HG03565 (cell line): ENCODE data around the gene TNIP1.

Experiments used
- ATAC-seq: cut with Tn5 transposase; IDR thresholded peaks from one replicate; pipeline ENCODE4 v1.9.1; 2021; ENCODE audit warnings: mild to moderate bottlenecking, moderate library complexity; ENCODE audit not compliant: unreplicated experiment

The TNIP1 gene

DNA sequence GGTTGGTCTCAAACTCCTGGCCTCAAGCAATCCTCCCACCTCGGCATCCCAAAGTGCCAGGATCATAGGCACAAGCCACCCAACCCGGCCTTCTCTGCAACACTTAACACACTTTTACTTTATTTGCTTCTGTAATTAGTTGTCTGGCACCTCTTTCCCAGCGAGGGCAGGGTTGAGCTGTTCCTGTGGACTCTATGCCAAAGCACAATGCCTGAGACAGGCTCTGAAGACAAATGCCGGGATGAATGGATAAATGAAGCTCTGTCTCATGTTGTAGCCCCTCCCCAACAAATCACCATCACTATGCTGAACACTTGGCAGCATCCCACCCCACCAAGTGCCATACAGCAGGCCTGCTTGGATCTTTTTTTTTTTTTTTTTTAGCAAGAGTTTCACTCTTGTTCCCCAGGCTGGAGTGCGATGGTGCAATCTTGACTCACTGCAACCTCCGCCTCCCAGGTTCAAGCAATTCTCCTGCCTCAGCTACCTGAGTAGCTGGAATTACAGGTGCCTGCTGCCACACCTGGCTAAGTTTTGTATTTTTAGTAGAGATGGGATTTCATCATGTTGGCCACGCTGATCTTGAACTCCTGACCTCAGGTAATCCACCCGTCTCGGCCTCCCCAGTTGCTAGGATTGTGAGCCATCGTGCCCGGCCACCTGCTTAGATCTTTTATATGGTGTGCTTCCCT is 39.1 kb downstream of the TNIP1 start:
- no peak for ATAC-seq

DNA sequence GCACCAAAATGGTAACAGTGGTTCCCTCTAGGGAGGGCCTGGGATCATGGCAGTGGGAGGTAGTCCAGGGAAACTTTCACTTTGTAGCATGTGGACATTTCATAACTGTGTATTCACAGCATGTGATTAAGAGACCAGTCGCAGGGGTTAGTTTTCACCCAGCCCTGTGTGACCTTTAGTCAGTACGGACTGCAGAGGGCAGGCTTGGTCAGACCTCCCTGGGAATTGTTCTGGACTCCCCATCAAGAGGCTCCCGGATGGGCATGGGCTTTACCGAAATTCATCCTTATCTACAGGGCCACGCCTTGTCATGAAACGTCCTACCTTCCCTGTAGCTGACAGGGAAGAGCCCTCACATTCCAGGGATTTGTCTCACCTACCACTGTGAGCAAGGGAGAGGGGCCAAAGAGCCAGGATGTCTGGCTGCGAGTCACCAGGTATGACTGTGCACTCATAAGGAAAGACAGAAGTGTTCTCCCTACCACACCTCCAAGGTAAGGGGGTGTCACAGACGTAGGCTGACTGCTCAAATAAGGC is 40.6 kb downstream of the TNIP1 start:
- no peak for ATAC-seq

DNA sequence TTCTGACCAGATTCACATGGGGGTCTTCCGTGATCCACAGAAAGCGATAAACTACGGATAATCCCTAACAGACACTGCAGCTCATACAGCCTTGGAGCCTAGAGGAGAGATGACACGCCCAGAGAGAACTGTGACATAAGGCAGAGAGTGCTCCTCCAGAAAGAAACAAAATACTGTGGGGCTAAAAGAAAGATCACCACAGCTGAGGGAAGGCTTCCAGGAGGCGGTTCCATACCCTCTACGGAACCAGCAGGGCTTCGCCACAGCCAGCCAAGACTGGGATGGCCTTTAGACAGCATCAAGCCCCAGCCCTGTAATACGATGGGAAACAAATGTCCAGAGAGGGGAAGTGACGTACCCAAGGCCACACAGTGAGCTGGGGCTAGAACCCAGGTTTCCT is 41.2 kb downstream of the TNIP1 start:
- no peak for ATAC-seq

DNA sequence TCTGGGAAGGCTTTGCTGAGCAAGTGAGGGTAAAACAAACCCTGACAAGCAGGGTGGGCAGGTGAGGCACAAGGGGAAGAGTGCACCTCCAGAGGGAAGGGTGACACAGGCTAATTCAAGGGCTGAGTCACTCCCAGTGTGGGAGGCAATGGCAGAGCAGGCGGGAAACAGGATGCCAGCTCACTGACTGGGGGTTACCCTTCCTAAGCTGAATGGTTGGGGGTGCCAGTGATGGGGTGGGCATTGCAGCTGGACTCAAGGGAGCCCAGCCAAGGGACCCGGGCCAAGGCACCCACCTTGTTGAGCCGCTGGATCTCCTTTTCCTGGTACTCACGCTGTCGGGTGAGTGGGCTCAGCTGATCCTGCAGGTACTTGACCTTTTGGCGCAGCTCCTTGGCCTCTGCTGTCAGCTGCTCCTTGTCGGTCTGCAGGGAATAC is 42.0 kb downstream of the TNIP1 start:
- no peak for ATAC-seq

DNA sequence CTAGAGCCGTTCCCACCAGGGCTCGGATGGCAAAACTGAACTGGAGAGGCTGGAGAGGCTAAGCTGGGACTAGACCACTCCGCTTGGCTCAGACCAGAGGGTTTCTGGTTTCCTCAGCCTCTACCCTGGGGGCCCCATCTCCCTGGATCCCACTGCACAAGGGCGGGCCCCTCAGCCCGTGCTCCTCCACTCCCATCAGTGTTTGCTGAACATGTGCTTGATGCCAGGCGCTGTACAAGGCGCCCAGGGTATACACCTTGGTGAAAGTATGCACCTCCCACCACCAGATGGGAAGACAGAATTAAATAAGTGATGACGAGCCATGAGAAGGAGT is 42.5 kb downstream of the TNIP1 start:
- ATAC-seq, result no peak

DNA sequence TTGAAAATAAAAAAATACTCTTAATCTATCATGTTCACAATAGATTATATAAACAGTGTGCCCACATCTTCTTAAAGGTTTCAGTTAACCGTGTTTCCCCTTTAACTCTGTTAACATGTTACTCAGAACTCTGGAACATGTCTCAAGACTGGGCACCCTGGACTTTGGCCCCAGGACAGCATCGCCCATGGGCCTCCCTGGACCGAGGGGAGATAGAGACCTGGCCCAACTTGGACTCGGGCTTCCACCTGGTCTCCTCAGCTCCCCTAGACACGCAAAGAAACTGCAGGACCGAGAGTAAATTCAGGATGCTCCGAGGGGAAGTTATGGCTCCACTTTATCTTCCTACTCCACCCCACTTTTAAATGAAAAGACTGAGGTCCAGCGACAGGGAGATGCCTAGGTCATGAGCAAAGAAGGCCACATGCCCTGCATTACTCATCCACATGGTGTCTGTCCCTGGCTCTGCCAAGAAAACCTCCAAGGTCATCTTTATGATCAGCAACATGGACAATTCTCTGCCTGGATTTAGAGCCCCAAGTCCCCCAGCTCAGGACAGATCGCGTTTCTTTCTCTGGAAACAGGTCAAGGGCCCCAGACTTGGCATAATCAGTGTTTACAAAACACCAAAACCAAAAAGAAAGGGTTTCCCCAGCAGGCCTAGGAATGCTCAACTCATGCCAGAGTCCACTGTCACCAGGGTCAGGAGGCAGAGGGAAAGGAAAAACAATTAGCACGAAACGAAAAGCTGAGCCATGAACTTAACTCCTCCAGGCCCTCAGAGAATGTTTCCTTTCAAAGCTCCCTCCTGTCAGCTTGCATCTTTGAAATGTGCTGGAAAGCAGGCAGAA is 43.0 kb downstream of the TNIP1 start:
- no peak for ATAC-seq

DNA sequence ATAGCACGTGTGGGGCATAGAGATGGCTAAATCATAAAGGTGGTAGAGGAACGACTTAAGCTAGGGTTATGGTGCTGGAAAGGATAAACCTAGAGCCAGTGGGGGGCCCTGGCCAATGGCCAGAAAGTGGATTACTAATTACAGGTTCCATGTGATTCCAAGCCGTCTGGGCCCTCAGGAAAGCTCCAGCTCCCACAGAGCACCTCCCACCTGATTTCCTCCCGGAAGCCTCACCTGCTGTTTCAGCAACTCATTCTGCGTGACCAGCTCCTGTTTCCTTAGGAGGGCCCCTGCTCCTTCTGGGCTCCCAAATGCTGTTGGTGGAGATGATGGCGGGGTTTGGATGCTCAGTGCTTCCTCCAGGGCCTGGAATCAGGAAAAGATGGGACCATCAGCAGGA is 44.3 kb downstream of the TNIP1 start:
- ATAC-seq, result no peak

DNA sequence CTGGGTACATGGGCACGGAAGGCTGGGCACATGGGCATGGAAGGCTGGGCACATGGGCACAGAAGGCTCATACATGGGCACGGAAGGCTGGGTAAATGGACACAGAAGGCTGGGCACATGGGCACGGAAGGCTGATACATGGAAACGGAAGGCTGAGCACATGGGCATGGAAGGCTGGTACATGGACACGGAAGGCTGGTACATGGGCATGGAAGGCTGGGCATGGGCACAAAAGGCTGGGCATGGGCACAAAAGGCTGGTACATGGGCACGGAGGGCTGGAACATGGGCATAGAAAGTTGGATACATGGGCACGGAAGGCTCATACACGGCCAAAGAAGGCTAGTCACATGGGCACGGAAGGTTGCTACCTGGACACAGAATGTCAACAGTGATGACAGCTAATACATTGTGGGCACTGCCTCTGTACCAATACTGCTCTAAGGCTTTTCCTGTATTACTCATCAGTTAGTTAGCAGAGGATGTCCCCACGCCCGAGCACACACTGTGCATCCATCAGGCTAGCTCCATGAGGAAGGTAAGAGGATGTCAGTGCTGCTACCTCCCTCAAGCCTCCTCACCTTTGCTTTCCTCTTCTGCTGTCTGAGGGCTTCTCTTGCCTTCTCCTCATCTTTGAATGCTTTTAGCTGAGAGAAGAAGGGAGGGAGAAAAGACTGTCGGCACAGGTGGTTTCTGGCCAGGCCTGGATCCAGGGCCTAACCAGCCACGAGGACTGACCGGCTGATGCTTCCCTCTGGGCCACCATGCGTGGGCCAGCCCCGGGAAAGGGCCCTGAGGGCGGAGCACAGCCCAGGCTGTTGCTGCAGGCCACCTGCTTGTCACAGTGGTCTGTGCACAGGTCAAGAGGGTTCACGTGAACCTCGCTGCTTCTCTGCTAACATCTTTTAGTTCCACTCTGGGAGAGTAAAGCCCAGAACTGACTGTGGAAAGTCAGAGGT is 46.1 kb downstream of the TNIP1 start:
- ATAC-seq, result no peak

DNA sequence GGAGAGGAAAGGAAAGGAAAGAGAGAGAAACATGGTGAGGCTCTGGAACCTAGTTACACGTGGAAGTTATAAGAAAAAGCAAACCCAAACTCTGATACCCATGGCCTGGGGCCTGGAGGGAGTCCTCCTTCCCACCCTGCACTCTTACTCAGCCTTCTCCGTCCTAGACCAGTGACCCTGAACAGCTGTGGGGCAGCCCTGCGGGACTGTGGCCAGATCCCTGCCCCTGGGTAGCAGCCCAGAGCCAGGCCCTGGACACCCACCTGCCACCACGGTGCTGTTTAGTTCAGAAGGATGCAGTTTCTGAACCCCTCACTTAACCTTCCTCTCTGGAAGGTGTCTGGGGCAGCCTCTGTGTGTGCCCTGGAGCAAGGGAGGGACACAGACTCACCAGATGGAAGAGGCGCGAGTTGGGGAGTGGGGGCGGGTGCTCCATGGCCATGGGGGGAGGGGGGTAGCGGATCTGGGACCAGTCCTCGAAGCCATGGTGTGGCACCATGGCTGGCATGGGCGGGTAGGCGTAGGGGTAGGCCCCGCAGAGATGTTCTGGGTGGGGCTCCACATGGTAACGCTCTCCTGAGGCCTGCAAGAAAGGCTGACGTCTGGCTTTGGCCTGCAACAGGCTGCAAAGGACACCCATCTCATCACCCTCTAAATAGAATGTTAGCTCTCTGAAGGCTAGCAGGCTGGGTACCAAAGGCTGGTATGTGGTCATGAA is 47.5 kb downstream of the TNIP1 start:
- ATAC-seq, result no peak

DNA sequence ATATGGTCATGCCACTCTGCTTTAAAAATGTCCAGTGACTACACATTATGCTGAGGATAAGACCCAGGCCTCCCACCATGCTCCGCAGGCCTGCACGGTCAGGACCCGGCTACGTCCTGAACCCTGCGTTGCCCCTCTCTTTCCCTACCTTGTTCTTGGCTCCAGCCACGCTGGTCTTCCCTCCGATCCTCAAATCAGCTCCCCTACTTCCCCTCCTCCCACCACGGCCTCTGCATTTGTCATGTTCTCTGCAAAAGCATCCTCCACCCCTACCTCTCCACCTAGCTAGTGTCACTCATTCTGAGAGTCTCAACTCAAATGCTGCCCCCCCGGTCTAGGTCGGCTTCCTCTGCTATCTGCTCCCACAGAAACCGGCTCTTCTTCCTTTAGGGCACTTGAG is 49.3 kb downstream of the TNIP1 start:
- no peak for ATAC-seq

DNA sequence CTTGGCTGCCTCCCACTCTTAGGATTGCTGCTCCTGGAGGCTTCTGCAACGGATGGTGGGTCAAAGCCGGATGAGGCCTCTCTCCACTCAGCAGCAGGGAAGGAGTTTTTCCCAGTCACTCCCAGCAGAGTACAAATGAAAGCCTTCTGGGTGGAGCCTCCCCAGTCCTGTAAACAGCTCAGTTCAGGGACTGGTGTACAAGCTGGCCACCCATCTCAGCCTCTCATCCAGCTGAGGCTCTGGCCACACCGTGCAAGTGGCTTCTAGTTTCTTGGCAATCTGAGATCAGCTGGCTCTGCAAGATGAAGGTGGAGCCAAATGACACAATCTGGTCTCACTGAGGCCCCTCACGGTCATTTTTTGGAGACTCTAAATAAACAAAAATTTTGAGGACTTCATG is 50.5 kb downstream of the TNIP1 start:
- ATAC-seq, result no peak

DNA sequence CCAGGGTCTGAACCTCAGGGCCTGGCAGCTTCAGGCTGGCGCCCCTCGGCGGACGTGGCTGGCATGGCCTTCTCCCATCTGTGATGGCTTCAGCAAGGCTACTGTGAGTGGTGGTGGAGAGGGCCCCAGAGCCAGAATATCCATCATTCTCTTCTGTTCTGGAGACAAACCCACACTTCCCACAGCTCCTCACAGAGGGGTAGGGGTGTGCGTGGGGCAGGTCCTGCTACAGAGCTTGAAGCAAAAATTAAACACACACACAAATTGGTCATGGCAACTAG is 50.8 kb downstream of the TNIP1 start:
- ATAC-seq, result no peak

DNA sequence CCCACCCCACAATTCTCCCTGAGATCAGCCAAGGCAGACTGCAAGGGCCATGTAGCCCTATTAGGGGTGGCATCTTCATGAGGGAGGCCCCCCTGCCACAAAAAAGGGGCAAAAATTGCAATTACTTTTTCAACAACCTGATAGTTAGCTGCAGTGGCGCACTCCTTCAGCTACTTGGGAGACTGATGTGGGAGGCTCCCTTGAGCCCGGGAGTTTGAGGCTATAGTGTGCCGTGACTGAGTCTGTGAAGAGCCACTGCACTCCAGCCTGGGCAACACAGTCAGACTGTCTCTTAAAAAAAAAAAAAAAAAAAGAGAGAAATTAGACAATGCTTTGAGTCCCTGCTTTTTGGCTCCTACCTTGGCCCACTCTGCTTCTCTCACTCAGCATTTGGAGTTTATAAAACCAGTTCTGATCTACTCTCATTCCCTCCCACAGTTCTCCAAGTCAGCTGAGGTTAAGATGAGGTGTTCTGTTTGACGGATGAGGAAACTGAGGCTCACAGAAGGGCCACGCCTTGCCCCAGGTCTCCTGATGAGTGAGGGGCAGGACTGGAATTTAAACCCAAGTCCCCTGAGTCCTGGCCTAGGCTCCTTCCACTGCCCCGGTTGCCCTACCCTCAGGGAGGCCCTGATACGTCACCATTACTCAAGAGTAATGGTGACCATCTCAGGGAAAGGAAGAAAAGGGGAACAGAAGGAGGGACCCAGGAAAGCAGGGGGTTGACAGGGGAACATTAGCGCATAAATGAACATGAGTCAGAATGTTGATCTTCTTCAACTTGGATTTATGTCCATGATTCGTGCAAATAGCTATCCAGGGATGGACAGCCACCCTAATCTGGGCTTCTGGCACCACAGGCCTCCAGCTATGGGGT is 51.4 kb downstream of the TNIP1 start:
- ATAC-seq, result no peak

DNA sequence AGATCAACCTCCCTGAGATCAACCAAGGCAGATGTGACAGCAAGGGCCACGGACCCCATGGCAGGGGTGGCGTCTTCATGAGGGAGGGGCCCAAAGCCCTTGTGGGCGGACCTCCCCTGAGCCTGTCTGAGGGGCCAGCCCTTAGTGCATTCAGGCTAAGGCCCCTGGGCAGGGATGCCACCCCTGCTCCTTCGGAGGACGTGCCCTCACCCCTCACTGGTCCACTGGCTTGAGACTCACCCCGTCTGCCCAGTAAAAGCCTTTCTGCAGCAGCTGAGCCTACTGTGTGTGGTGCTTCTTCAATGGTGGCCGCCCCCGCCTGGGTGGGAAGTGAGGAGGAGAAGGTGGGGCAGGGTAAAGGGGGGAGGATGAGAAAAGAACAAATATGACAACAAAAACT is 52.1 kb downstream of the TNIP1 start:
- ATAC-seq, result no peak

DNA sequence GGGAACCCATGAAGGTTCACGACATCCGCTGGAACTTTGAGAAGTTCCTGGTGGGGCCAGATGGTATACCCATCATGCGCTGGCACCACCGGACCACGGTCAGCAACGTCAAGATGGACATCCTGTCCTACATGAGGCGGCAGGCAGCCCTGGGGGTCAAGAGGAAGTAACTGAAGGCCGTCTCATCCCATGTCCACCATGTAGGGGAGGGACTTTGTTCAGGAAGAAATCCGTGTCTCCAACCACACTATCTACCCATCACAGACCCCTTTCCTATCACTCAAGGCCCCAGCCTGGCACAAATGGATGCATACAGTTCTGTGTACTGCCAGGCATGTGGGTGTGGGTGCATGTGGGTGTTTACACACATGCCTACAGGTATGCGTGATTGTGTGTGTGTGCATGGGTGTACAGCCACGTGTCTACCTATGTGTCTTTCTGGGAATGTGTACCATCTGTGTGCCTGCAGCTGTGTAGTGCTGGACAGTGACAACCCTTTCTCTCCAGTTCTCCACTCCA is 52.8 kb downstream of the TNIP1 start:
- no peak for ATAC-seq

DNA sequence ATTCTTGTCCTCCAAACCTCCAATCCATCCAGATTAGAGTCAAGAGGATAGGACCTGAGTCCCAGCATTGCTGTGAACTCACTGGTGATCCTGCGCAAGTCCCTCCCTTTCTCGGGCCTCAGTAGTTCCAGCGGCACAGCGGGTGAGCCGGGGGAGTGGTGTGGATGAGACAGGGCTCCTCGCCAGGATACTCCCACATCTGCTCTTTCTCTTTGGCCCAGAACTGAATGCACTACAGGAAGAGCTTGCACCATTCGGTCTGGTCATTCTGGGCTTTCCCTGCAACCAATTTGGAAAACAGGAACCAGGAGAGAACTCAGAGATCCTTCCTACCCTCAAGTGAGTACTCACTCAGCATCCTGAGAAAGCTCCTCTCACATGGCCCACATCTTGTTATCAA is 54.2 kb downstream of the TNIP1 start:
- no peak for ATAC-seq

DNA sequence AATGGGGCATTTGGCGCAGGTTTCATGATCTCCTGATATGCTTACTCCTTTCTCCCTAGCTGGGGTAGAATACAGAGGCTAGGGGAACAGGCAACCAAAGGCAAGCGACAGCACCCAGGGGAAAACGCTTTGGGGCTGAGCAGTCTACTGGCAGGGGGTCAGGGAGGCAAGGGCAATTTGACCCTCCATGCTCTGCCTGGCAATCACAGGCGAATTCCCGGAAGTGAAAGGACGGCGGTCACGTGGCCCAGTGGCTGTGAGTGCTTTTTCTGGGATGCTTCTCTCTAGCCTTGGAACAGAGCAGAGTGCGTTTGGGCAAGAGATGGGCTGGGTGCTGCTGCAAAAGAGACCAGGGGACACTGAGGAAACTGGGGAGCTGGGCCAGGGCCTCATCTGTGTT is 54.7 kb downstream of the TNIP1 start:
- no peak for ATAC-seq

DNA sequence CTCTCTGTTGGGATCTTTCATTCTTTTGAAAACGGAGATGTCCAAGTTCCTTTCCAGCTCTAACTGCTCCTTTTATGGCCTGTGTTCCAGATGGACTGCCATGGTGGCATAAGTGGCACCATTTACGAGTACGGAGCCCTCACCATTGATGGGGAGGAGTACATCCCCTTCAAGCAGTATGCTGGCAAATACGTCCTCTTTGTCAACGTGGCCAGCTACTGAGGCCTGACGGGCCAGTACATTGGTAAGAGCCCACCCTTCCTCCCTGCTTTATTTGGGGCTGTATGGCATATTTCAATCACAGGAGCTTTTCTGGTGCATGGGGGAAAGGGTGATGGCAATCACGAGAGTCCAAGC is 55.6 kb downstream of the TNIP1 start:
- no peak for ATAC-seq

DNA sequence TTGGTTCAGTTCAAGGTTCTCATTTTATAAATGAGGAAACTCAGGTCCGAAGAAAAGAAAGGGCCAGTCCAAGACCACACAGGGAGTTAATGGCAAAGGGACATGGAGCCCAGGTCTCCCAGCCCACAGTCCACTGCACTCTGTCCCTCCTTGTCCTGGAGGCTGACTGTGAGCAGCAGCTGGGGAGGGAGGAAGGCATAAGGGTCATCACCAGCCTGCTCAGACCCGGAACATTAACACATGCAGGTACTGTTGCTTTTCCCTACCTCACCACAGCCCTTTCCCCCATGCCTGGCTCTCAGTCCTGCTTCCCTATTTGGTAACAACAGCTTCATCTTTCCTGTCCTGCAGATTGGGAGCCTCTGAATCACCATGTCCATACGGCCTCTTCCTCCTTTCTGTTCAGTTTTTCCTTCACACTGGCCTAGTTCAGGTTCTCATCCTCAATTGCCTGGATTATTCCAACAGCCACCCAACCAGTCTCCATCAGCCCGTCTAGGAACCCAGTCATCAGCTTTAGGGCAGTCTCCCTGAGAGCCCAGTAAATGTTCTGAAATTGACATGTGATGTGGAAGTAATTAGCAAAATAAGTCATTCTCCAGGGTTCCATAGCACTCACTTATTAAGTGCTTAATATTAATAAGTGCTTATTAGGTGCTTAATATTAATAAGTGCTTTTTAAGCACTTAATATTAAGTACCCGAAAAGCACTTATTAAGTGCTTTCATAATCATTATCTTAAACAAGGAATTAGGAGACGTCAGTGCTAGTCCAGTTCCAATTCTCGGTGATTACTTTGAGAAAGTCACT is 56.2 kb downstream of the TNIP1 start:
- ATAC-seq, result no peak
